ENCODE results near the gene IGFBP3.

Gene IGFBP3

DNA sequence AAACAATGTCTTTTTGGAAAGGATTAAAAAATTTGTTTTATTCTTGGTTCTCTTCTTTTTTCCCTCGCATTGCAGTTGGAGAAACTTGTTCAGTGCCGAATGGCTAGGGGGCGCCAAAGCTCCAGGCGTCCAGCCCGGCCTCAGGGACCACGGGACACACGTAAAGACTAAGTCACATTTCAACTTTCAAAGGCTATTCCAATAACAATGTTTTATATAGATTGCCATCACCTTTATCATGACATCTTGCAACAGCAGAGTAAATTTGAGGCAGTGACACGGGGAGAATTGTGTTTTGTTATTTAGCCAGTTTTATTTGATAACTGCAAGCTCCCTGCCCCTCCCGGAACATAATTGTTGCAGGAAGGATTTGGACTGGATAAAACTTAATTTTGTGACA is 2.2 kb upstream of the IGFBP3 start:
- peak in 36 of 56 donors; percentile 4 to 74 (median 28) for DNase-seq

DNA sequence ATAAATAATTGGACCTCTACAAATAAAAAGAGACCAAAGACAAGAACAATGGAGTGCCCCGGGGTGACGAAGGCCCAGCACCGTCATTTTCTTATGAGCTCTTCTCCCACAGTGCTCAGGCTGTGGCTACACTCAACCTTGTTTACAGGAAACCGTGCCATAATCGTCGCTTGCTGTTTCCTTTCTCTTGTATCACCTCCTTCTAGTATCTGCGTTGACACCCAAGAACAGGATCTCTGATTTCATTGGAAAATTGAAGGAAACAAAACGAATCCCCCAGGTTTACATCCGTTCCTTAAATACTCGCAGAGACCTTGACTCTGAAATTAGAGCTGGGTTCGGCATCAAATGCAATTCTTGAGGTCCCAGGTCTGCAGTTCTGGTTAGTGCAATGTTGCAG is 1.7 kb upstream of the IGFBP3 start:
- no peak for DNase-seq

DNA sequence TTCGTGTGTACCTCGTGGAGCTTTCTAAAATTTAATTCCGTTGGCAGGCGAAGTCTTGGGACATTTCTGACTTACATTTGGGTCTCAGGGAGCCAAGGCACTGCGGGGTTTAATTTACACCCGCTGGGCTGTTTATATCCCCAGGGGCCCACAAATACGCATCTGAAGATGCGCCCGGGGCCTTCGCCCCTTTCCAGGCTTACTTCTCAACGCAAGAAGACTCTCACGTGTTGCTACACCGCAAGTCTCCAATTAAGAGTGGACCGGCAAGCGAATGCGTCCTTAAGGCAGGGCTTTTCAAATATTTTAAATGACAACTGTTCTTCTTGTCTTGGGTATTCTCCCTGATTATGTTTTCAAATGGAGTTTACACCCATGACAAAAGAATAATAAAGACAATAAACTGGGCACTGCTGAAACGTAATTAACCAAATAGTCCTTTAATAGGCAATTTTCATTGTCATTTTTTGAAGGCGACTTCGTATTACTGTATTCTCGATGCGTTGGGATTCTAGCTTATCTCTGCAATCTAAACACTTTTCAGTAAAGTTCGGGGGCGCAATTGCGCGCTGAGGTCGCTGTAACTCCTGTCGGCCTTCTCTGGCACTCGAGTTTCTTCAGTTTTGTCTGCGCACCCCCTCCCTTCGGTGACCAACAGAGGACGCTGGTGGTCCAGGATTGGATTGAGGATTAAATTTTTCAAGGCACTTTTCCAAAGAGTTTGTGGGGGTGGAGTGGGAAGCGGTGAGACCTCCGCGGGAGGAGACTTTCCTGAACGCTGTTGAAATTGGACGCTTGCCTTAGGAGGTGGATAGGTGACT is 837 bp upstream of the IGFBP3 start:
- peak in 6 of 56 donors; percentile 5 to 47 (median 35) for DNase-seq

DNA sequence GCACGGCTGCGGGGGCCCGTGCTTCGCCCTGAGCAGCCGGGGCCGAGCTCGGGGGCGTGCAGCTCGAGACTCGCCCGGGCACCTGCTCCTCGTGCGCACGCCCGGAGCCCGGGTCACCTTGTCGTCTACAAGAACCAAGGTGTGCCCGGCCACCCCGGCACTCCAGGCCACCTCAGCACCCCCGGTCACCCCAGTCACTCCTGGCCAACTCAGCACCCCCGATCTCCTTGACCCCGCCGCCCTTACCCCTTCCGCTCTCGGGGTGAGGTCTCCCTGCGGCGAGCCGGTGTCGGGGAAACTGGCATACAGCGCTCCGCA is 268 bp upstream of the IGFBP3 start:
- DNase-seq, result no peak

DNA sequence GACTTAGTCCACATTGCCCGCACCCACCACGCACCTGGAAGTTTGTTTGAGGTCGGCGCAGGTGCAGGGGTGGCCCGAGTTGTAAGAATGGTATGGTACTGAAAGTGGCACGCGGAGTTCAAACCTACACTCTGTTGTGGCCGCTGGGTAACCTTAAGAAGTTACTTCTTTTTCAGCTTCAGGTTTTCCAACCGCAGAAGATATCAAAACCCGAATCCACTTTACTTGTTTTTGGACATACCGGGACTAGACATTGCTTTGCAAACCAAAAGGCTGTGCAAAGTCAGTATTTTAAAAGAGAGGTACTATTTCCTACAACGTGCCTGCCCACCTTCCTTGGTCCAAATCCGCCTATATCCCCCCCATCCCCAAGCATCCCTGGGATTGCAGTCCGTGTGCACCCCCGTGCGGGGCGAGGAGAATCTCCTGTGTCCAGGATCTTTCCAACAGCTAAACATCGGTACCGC is 1.0 kb downstream of the IGFBP3 start:
- no peak for DNase-seq

DNA sequence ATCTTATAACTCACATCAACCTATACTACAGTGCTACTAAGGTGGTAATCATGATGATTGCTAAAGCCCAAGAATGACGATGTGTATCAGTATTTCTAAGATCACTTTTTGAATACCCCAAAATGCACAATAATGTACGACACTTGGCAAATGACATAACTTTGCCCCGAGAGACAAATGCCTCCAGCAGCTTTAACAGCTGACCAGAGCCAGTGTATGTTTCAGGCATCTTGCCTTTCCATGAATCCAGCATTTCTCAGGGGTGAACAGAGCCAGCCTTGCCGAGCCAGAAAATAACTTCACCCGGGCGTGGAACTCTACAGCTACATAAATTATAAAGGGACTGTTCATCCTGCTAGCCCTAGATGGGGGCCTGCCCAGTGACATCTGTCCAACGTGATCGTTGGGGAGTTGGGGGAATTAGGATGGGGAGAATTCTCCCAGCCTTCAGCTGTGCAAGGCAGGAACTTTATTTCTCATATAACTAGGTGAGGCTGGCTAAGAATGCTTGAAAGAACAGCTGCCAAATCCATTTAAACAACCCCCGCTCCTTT is 1.8 kb downstream of the IGFBP3 start:
- no peak for DNase-seq

DNA sequence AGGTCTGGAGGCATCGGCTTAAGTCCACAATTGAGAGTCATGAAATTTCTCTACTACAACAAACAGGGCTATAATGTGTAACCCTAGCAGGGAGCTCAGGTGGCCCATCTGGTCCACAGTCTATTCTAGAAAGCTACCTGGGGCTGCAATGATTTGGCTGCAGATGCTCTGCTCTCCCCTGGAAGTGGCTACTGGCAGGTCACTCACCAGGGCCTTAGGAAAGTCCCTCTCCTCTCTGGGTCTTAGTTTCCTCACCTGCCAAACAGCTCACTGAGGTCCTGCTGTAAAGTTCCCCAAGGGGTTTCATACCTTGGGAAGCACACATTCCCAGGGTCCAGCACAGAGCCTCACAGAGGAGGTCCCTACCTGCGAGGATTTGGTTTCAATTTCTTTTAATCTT is 2.5 kb downstream of the IGFBP3 start:
- no peak for DNase-seq

DNA sequence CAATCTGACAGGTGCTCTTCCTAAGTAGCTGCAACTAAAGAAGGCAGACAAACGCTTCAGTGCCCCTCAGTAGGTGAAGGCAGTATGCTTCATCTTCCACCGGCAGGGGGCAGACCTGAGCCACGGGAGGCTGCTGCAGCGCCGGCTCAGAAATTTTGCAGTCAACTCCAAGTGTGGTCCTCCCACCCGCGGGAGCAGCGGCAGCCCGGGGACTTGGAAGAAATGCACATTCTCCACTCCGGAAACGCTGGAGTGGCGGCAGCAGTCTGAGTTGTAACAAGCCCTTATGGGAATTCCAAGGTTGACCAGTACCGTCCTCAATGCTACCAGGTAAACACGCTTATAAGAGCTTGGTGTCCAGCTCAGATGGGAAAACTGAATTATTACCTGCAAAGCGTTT is 3.4 kb downstream of the IGFBP3 start:
- peak in 49 of 56 donors; percentile 16 to 85 (median 55) for DNase-seq

DNA sequence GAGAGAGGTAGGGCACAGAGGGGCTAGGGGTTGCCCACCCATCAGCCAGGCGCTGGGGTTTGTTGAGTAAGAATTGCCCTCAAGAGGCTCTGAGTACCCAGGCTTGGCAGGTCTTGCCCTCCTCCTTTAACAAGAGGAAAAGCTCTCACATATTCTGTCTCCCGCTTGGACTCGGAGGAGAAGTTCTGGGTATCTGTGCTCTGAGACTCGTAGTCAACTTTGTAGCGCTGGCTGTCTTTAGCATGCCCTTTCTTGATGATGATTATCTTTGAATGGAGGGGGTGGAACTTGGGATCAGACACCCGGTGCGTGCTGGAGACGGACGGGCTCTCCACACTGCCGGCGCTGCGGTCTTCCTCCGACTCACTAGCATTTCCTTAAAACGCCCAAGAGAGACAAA is 4.0 kb downstream of the IGFBP3 start:
- DNase-seq, result no peak

DNA sequence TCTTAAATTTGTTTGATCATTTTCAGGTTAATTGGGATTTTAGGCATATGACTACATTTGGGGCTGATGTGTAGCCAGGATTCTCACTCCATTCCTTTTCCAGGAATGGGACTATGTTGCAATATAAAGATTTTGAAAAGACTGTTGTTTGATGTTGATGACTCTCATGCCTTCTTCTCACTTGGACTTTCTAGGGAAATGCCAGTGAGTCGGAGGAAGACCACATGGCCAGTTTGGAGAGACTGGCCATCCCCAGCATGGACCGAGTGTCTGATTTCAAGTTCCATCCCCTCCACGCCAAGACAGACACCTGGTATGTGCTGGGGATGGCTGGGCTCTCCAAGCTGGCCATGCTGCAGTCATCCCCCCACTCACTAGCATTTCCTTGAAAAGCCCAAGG is 5.5 kb downstream of the IGFBP3 start:
- DNase-seq, result no peak

DNA sequence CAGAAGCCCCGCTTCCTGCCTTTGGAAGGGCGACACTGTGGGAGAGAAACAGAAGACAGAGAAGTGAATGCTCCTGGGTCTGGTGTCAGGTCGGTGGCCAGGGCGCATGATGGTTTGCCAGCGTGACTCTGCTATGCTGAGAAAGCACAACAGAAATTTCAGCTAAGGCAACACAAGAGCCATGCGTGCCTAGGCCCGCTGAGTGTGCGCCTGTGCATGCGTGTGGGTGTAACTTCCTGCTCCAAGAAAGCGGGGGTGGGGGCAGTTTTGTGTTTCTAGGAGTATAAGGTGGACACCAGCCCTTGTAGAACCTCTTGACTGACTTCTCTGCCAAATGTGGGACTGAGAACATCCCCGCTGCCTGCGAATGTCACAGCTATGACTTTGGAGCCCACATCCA is 6.2 kb downstream of the IGFBP3 start:
- no peak for DNase-seq

DNA sequence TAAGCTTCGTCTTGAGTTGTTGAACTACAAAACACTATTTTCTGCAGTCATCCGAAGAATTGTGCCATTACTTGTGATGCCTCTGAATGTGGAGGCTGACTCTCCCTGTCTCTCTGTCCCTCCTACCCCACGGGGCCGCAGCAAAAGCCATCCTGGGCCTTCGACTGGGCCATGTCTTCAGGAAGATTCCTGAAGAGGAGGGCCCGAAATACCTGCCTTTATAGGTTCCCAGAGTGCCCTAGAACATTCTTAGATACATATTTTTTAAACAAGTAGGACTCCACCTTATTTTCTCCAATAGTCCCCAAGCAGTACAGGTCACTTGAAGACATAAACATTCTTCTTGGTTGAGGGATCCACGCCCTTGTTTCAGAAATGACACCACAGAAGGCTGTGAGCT is 8.1 kb downstream of the IGFBP3 start:
- DNase-seq, result no peak

DNA sequence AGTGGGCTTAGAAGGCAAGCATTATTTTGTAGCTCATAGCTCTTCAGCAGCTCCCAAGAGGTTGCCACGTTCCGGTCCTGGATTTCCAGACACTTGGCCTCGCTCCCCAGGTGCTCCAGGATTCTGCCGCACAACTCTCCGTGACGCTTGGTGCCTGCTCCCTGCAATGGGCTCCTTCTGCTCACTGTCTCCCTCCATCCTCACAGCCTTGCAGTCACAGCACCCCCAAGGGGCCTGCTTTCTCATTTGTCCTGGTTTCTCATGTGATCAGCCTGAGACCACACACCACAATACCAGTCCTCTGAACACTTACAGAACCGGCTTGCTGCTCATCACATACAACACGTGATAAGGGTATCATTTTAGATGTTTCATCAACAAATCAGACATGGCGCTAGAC is 9.8 kb downstream of the IGFBP3 start:
- DNase-seq, result no peak

DNA sequence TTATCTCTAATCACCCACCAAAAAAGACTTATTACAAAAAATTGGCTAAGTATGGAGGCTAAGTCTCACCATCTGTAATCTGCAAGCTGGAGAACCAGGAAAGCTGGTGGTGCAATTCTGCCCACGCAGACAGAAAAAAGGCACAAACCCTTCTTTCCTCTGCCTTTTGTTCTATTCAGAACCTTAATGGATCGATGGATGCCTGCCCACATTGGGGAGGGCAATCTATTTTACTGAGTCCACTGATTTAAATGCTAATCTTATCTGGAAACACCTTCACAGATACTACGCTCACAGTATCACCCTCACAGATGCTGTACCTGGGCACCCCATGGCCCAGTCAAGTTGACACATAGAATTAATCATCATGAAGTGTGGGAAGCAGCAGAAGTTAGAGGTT is 10.2 kb downstream of the IGFBP3 start:
- no peak for DNase-seq

DNA sequence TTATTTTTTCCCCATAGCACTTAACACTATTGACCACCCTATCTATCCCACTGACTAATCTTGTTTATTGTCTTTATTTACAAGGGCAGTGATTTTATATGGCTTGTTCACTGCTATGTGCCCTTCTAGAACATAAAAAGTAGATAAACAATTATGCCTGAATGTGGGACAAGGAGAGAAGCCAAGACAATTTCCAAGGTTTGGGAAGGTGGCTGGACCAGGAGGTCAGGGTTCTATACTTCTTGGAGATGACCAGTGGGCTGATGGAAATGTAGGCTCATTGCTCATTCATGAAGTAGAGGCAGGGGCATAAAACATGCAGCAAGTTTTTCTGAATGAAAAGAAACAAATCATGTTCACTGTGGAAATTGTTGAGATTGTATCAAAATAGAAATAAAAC is 11.5 kb downstream of the IGFBP3 start:
- DNase-seq, result no peak

DNA sequence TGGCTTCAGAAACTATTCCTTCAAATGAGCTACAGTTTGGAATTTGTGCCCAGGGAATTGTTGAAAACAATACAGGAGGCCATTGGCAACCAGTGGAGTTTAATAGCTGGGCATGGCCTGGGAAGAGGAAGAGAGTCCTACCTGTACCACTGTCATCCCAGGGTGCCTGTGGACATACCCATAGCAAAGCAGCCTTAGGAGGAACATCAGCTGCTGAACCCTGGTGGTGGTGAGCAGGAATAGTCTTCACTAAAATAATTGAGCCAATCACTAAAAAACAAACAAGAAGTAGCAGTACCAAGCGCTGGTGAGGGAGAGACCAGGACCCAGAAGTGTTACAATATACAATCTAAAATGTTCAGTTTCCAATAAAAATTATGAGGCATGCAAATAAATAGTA is 18.3 kb downstream of the IGFBP3 start:
- DNase-seq, result no peak

DNA sequence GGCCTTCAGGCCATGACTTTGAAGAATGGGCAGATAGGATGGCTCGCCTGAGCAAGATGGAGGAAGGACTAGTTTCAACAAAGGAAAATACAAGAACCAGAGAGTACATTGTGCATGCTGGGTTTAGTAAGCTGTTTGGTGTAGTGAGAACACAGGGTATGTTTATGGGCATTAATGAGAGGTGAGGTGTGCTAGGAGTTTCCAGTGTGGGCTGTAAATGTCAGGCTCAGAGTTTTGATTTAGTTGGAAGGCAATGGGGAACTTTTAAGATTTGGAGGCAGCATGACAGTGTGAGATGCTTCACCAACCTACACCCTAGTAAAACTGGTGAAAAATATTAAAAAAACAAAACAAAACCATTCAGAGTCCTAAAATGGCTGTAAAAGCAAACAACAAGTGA is 19.5 kb downstream of the IGFBP3 start:
- no peak for DNase-seq

DNA sequence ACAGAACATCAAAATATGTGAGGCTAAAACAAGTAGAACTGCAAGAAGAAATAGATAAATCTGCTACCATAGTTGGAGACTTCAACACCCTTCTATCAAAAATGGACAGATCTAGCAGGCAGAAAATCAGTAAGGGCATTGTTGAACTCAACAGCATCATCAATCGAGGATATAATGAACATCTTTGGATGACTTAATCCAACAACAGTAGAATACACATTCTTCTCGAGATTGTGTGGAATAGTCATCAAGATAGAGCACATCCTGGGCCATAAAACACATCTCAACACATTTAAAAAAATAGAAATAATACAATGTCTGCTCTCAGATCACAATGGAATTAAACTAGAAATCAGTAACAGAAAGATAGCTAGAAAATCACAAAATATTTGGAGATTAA is 22.9 kb downstream of the IGFBP3 start:
- DNase-seq, result no peak

DNA sequence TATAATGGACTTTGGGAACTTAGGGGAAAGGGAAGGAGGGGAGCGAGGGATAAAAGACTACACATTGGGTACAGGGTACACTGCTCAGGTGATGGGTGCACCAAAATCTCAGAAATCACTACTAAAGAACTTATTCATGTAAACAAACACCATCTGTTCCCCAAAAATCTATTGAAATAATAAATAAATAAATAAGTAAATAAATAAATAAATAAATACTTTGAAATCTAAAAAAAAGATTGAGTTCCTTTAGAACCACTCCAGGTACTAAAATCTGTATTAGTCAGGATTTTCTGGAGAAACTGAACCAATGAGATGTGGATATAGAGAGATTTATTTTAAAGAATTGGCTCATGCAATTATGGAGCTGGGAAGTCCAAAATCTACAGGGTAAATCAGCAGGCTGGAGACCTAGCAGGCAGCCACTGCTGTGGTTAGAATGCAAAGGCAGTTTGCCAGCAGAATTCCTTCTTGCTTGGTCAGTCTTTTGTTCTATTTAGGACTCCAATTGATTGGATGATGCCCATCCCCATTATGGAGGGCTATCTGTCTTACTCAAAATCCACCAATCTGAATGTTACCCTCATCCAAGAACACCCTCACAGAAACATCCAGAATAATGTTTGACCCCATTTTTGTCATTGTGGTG is 23.9 kb downstream of the IGFBP3 start:
- DNase-seq, result no peak

DNA sequence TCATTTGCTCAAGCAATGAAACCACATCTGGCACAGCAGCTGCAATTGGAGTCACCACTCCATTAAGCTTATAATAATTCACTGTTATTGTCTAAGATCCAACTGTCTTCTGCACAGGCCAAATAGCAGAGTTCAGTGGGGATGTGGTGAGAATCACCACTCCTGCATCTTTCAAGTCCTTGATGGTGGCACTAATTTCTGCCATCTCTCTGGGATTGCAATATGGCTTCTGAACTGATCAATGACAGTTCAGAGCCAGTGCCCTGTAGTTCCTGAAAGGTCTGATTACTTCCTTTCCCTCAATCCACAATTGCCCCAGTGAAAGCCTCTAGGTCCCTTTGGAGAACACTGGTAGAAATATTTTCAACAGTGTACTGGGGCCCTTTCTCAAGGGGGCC is 26.4 kb downstream of the IGFBP3 start:
- DNase-seq, result no peak

DNA sequence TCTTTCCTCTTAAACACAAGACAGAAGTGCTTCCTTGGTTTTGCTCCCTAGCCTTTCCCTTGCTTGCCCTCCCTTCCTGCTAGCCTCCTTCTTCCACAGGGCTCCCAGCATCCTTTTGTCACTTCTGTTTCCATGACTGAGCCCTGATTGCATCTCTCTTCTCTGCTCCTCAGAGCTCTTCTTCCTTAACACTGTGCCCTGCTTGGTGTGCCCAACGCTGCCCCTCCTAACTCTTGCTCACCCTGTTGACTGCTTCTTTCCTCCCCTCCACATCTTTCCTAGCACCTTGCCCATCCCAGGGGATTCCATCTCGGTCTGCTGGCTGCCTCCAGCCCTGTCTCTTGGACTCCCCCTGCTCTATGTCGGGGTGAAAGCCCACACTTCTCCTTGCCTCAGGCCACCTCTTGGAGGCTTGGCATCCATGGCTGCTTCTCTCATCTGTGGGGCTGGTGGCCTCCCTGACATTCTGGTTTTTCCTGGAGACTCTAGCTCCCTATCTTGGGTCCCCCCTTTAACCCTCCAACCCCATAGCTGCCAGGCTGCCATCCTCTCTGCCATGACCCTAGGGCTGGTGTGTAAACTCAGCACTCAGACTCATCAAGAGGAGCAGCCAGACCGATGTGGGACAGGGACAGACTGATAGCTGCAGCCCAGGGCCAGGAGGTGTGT is 26.9 kb downstream of the IGFBP3 start:
- no peak for DNase-seq

DNA sequence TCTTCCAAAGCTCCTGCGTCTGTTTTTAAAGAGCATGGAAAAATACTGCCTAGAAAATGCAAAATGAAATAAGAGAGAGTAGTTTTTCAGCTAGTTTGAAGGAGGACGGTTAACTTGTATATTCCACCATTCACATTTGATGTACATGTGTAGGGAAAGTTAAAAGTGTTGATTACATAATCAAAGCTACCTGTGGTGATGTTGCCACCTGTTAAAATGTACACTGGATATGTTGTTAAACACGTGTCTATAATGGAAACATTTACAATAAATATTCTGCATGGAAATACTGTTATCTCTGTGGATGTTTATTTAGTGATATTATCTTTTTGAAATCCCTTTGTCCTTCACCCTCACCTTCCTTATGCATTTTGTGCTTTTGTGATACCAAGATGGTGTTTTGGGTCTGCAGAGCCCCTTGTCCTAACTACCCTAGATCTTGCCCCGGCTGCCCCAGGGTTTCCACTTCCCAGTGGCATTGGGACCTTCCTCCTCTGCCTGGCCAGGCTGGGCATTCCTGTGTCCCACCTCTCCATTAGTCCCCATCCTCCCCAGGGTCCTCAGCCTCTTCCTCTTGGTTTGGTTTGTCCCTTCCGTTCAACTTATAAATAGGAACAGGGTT is 27.6 kb downstream of the IGFBP3 start:
- DNase-seq, result no peak
